Thymus (tissue), 11 donors: Measurements from ENCODE around the gene BBX. TPM values are rescaled to one million over a fixed set of nuclear protein-coding genes. Genes with fewer than 3 reads are reported as not detected.

Experiments
- DNase-seq, 9 donors: peaks; one replicate each; pipeline ENCODE4 v3.0.0-alpha.2; 2013; ENCODE audit warnings: low spot score in 9 of 9, low read depth in 6 of 9, missing footprints in 1 of 9
- H3K27ac ChIP-seq, 2 donors: one replicate each; pipeline ENCODE4 v1.5.1; 2013; ENCODE audit warnings: control low read depth in 1 of 2, low read depth in 1 of 2, low read length in 1 of 2, mild to moderate bottlenecking in 1 of 2, moderate library complexity in 1 of 2
- H3K27me3 ChIP-seq, 2 donors: one replicate each; pipeline ENCODE4 v1.5.1; 2013; ENCODE audit warnings: low read length in 1 of 2; ENCODE audit not compliant: control insufficient read depth in 2 of 2, insufficient read depth in 1 of 2
- H3K36me3 ChIP-seq, 2 donors: one replicate each; pipeline ENCODE4 v1.5.1; 2013; ENCODE audit warnings: low read length in 1 of 2, mild to moderate bottlenecking in 1 of 2, moderate library complexity in 1 of 2; ENCODE audit not compliant: control insufficient read depth in 2 of 2, insufficient read depth in 2 of 2
- H3K4me1 ChIP-seq, 2 donors: one replicate each; pipeline ENCODE4 v1.5.1; 2013; ENCODE audit warnings: low read length in 2 of 2; ENCODE audit not compliant: control insufficient read depth in 2 of 2, insufficient read depth in 2 of 2
- H3K4me3 ChIP-seq, 2 donors: one replicate each; pipeline ENCODE4 v1.5.1; 2013; ENCODE audit warnings: low read length in 2 of 2, control low read depth in 1 of 2, mild to moderate bottlenecking in 1 of 2
- H3K9me3 ChIP-seq, 2 donors: one replicate each; pipeline ENCODE4 v1.5.1; 2013; ENCODE audit warnings: low read length in 1 of 2, mild to moderate bottlenecking in 1 of 2; ENCODE audit not compliant: control insufficient read depth in 2 of 2, insufficient read depth in 1 of 2
- WGBS: extraction: QIAGEN DNeasy Blood & Tissue Kit; methylation state at CpG from one replicate; pipeline ENCODE4 v1.1.7; 2013; 5-methylcytosine and 5-hydroxymethylcytosine counted together
- polyA plus RNA-seq: library from polyadenylated mRNA; stranded (reverse); fragments of 200-250 nt; gene quantifications from one replicate; pipeline ENCODE4 v1.2.3, GENCODE V29; 2013
- total RNA-seq: library from RNA; stranded (reverse); fragments of 120-200 nt; gene quantifications from one replicate; pipeline ENCODE4 v1.2.4, GENCODE V29; 2013
- donor health status: healthy.

BBX gene
- total and polyA plus RNA-seq, 2 donors, result 8.9 to 31.3 TPM

GRCh38 chr3:107599772-107600145, 77.0 kb downstream of the BBX start:
- no peak for DNase-seq
- Histone ChIP-seq H3K4me3 (peak overlapping the region; percentile 39 to 51), H3K9me3 (no peaks in the 10 kb centered on the region), H3K4me1 (peaks cover 11 to 15% of the 10 kb centered on the region in 2 donors), H3K27ac (peak overlapping the region; percentile 83 to 89), H3K36me3 (no peaks in the 10 kb centered on the region), H3K27me3 (no peaks in the 10 kb centered on the region)
- WGBS, result 18% methylated on average over 3 of the region's 3 CpGs

DNA sequence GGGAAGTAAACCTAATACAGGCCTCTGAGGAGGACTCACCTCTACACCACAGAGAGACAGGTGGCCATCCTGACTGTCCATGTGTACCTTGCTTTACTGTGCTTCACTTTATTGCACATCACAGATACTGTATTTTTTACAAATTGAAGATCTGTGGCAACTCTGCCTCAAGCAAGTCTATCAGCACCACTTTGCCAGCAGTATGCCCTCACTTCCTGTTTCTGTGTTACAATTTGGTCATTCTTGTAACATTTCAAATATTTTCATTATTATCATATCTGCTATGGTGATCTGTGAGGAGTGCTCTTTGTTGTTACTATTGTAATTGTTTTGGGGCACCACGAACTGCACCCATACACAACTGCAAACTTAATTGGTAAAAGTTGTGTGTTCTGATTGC, 78.0 kb downstream of the BBX start:
- 100% methylated on average over 1 of the region's 1 CpG for WGBS
- no peak overlapping the region for H3K4me3 ChIP-seq
- no peaks in the 10 kb centered on the region for H3K27me3 ChIP-seq
- H3K36me3 ChIP-seq, result no peaks in the 10 kb centered on the region
- H3K27ac ChIP-seq, result peak overlapping the region; percentile 19 to 61
- peaks cover 11 to 15% of the 10 kb centered on the region in 2 donors for H3K4me1 ChIP-seq
- DNase-seq, result no peak
- H3K9me3 ChIP-seq, result no peaks in the 10 kb centered on the region

DNA sequence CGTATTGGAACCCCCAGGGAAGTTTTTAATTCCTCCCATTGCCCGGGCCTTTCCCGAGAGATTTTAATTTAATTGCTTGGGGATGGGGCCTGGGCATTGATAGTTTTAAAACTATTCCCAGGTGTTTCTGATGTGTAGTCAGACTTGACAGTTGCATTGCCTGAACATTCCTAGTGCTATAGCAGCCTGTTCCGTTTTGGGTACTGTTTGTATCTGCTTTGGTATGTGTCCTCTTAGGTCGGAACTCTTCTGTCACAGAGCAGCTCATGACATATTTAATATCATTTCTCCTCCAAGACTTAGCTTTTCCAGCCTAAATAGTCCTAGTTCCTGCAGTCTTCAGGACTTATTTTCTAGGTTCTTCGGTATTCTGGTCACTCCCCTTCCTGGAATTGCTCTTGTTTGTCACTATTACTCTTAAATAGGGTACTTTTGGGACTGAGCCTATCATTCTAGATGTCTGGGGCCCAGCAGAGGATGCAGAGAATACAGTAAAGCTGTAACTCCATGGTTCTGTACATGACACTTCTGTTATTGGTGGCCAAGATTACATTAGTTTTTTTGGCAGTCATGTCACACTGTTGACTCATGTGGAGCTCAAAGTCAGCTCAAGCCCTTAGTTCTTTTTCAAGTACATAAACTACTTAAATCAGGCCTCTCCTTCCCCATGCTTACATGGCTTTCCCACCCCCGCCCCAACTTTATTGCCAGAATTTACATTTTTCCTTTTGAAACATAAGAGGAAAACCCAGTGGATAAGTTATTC, 81.5 kb downstream of the BBX start:
- Histone ChIP-seq H3K27ac (no peak overlapping the region), H3K9me3 (no peaks in the 10 kb centered on the region), H3K27me3 (no peaks in the 10 kb centered on the region), H3K36me3 (no peaks in the 10 kb centered on the region), H3K4me1 (peaks cover 5 to 9% of the 10 kb centered on the region in 2 donors), H3K4me3 (no peak overlapping the region)
- 97% methylated on average over 7 of the region's 7 CpGs for WGBS
- DNase-seq, result no peak

DNA sequence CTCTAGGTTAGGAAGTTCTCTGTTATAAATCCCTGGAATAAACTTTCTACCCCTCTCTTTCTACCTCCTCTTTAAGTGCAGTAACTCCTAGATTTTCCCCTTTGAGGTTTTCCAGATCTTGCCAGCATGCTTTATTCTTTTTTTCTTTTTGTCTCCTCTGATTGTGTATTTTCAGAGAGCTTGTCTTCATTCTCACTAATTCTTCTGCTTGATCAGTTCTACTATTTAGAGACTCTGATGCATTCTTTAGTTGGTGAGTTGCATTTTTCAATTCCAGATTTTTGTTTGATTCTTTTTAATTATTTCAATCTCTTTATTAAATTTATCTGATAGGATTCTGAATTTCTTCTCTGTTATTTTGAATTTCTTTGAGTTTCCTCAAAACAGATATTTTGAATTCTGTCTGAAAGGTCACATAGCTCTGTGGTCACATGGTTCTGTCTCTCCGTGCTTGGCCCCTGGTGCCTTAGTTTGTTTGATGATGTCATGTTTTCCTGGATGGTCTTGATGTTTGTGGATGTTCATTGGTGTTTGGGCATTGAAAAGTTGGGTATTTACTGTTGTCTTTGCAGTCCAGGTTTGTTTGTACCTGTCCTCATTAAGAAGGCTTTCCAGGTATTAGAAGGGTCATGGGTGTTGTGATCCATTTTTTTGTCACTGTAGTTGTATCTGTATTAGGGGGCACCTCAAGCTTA, 89.2 kb downstream of the BBX start:
- no peak overlapping the region for H3K27ac ChIP-seq
- DNase-seq, result no peak
- H3K27me3 ChIP-seq, result no peaks in the 10 kb centered on the region
- H3K36me3 ChIP-seq, result peaks cover 0 to 3% of the 10 kb centered on the region in 2 donors
- WGBS, result 52% methylated on average over 1 of the region's 1 CpG
- peaks cover 0 to 5% of the 10 kb centered on the region in 2 donors for H3K9me3 ChIP-seq
- H3K4me1 ChIP-seq, result no peaks in the 10 kb centered on the region
- H3K4me3 ChIP-seq, result no peak overlapping the region

GRCh38 chr3:107612664-107613084, 89.9 kb downstream of the BBX start:
- Histone ChIP-seq H3K4me3 (no peak overlapping the region), H3K27me3 (no peaks in the 10 kb centered on the region), H3K27ac (no peak overlapping the region), H3K4me1 (no peaks in the 10 kb centered on the region), H3K9me3 (peaks cover 0 to 5% of the 10 kb centered on the region in 2 donors), H3K36me3 (peaks cover 0 to 3% of the 10 kb centered on the region in 2 donors)
- 99% methylated on average over 2 of the region's 2 CpGs for WGBS
- no peak for DNase-seq

DNA sequence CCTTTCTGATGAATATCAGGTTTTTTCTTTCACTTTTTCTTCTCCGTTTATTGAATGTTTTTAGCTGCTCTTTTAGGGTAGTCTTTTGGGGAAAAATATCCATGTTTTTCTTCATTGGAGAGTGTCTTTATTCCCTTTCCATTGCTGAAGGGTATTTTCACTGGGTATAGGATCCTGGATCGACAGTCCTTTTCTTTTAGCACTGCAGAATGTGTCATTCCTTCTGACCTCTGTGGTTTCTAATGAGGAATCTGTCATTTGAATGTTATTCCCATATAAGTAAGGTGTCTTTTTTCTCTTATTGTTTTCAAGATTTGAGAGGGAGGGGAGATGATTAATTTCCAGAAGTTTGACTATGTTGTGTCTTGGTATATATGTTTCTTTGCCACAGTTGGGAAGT, 96.8 kb downstream of the BBX start:
- no peaks in the 10 kb centered on the region for H3K9me3 ChIP-seq
- WGBS, result 91% methylated on average over 2 of the region's 2 CpGs
- no peak for DNase-seq
- H3K27ac ChIP-seq, result no peak overlapping the region
- H3K36me3 ChIP-seq, result no peaks in the 10 kb centered on the region
- H3K4me1 ChIP-seq, result peaks cover 2 to 7% of the 10 kb centered on the region in 2 donors
- H3K27me3 ChIP-seq, result no peaks in the 10 kb centered on the region
- no peak overlapping the region for H3K4me3 ChIP-seq

GRCh38 chr3:107620534-107620933, 97.8 kb downstream of the BBX start:
- WGBS, result over 99% methylated on average over 3 of the region's 3 CpGs
- H3K4me3 ChIP-seq, result no peak overlapping the region
- no peaks in the 10 kb centered on the region for H3K27me3 ChIP-seq
- DNase-seq, result no peak
- no peak overlapping the region for H3K27ac ChIP-seq
- no peaks in the 10 kb centered on the region for H3K9me3 ChIP-seq
- no peaks in the 10 kb centered on the region for H3K36me3 ChIP-seq
- peaks cover 2 to 7% of the 10 kb centered on the region in 2 donors for H3K4me1 ChIP-seq

- H3K27ac ChIP-seq, result peak overlapping the region in 1 of 2 donors; percentile 18
- H3K9me3 ChIP-seq, result no peaks in the 10 kb centered on the region
- H3K4me3 ChIP-seq, result no peak overlapping the region
- peaks cover 2 to 7% of the 10 kb centered on the region in 2 donors for H3K4me1 ChIP-seq
- WGBS, result 41% methylated on average over 3 of the region's 3 CpGs
- no peaks in the 10 kb centered on the region for H3K36me3 ChIP-seq
- no peaks in the 10 kb centered on the region for H3K27me3 ChIP-seq
- DNase-seq, result no peak
These were observed 98.7 kb downstream of the BBX start for GRCh38 chr3:107621465-107621864.

DNA sequence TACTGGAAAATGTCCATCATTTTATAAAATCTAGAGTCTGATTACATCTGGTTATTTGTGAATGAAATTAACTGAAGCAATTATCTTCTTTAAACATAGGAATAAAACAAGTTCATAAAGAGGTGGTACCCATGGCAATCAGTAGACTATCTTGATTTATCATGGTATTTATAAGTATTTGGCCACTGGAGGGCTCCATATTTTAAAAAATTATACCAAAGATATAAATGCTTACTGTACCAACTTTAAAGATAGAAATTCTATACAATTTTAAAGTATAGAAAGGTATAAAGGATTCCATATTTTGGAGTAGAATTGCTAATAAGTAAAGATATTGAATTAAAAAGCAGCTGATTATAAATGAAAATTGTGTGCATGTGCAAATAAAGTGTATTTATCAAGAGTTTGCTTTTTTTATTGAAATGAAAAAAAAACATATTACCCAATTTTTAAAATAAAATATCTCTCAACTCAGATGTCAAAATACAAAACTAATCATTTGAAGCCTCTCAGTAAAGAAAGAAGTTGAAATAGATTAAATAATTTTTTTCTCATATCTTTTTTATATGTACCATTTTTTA, 105.3 kb downstream of the BBX start:
- Histone ChIP-seq H3K4me1 (no peaks in the 10 kb centered on the region), H3K27me3 (no peaks in the 10 kb centered on the region), H3K36me3 (no peaks in the 10 kb centered on the region), H3K4me3 (no peak overlapping the region), H3K9me3 (no peaks in the 10 kb centered on the region), H3K27ac (no peak overlapping the region)
- no peak for DNase-seq
